Muscle of back (tissue), 13 donors: ENCODE data around the gene PLD3. TPM values are rescaled to one million over a fixed set of nuclear protein-coding genes. Genes with fewer than 3 reads are reported as not detected.

ENCODE experiments used
- DNase-seq, 3 donors: peaks; one replicate each; pipeline versions ENCODE4 v3.0.0 to v3.0.0-alpha.2; 2013
- long read RNA-seq, 9 donors: transcript quantifications; one replicate each; lab custom pipeline, GENCODE V29; 2026
- polyA plus RNA-seq, 10 donors: library from polyadenylated mRNA; unstranded; fragments of 120-200 nt; gene quantifications; one replicate each; pipeline ENCODE4 v1.2.1, GENCODE V29; 2013; ENCODE audit not compliant: insufficient read length in 10 of 10

Gene PLD3, protein sequence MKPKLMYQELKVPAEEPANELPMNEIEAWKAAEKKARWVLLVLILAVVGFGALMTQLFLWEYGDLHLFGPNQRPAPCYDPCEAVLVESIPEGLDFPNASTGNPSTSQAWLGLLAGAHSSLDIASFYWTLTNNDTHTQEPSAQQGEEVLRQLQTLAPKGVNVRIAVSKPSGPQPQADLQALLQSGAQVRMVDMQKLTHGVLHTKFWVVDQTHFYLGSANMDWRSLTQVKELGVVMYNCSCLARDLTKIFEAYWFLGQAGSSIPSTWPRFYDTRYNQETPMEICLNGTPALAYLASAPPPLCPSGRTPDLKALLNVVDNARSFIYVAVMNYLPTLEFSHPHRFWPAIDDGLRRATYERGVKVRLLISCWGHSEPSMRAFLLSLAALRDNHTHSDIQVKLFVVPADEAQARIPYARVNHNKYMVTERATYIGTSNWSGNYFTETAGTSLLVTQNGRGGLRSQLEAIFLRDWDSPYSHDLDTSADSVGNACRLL
- 100 to 1,000 TPM; 169 to 268 (median 209) TPM for polyA plus RNA-seq
- long read RNA-seq, donor 1, transcript PLD3-207 (13 exons, 2,140 nt), result major isoform, 9 of 67 reads
- long read RNA-seq, donor 1, transcript PLD3-213 (3 exons, 750 nt), result minor isoform, 6 of 67 reads
- long read RNA-seq, donor 1, partial matches to known transcripts, result 36 of 67 reads
- long read RNA-seq, donor 1, other reads (novel, unspliced or antisense), result 13 of 67 reads
- long read RNA-seq, donor 2, partial matches to known transcripts, result 14 of 29 reads
- long read RNA-seq, donor 2, other reads (novel, unspliced or antisense), result 5 of 29 reads
- long read RNA-seq, donor 3, result 0 reads
- long read RNA-seq, donor 4, transcript PLD3-207 (13 exons, 2,140 nt), result minor isoform, 5 of 39 reads
- long read RNA-seq, donor 4, transcript PLD3-213 (3 exons, 750 nt), result major isoform, 8 of 39 reads
- long read RNA-seq, donor 4, partial matches to known transcripts, result 17 of 39 reads
- long read RNA-seq, donor 4, other reads (novel, unspliced or antisense), result 6 of 39 reads
- long read RNA-seq, donor 5, transcript PLD3-207 (13 exons, 2,140 nt), result minor isoform, 7 of 184 reads
- long read RNA-seq, donor 5, transcript PLD3-213 (3 exons, 750 nt), result major isoform, 21 of 184 reads
- long read RNA-seq, donor 5, partial matches to known transcripts, result 137 of 184 reads
- long read RNA-seq, donor 5, other reads (novel, unspliced or antisense), result 11 of 184 reads
- long read RNA-seq, donor 6, transcript PLD3-213 (3 exons, 750 nt), result major isoform, 13 of 88 reads
- long read RNA-seq, donor 6, transcript PLD3-207 (13 exons, 2,140 nt), result minor isoform, 6 of 88 reads
- long read RNA-seq, donor 6, partial matches to known transcripts, result 62 of 88 reads
- long read RNA-seq, donor 6, other reads (novel, unspliced or antisense), result 6 of 88 reads
- long read RNA-seq, donor 7, transcript PLD3-213 (3 exons, 750 nt), result minor isoform, 7 of 49 reads
- long read RNA-seq, donor 7, transcript PLD3-207 (13 exons, 2,140 nt), result major isoform, 8 of 49 reads
- long read RNA-seq, donor 7, partial matches to known transcripts, result 27 of 49 reads
- long read RNA-seq, donor 7, other reads (novel, unspliced or antisense), result 7 of 49 reads
- long read RNA-seq, donor 8, transcript PLD3-207 (13 exons, 2,140 nt), result minor isoform, 6 of 63 reads
- long read RNA-seq, donor 8, transcript PLD3-213 (3 exons, 750 nt), result major isoform, 10 of 63 reads
- long read RNA-seq, donor 8, partial matches to known transcripts, result 44 of 63 reads
- long read RNA-seq, donor 8, other reads (novel, unspliced or antisense), result 0 of 63 reads
- long read RNA-seq, donor 9, partial matches to known transcripts, result 0 of 3 reads
- long read RNA-seq, donor 9, other reads (novel, unspliced or antisense), result 0 of 3 reads

DNA sequence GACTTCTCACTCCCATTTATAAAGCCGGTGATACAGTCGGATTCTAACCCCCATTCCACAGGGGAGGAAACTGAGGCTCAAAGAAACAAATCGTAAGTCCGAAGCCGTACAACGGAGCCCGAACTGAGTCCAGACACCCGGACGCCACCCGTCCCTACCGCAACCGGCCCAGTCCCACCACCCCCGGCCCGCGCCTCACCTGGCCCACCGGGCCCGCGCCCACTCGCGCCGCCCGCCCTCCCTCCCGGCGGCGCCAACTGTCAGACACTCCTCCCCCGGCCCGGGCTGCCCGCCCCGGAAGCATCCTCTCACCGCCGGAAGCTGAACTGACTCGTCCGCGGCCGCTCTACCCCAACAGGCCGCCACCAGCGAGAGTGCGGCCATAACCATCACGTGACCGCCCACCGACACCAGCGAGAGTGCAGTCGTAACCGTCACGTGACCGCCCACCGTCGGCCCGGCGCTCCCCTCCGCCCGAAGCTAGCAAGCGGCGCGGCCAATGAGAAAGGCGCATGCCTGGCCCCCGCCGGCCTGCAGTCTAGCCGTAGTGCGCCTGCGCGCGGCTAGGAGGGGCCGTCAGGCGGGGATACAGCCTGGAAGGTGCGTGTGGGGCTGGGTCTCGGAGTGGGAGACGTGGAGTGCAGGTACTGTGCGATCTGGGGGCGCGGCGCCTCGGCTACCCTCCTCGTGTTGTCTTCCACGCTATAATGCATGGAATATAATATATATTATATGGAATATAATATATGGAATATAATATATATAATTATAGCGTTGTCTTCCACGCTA lies at the start of gene PLD3, which contains the start of gene C19orf47:
Gene PLD3 (plus strand): TSS at position 571 of the 789 bp plus-strand sequence. CDS start 17,789 bp downstream, outside the sequence.
Gene C19orf47 (minus strand): TSS at position 273 of the 789 bp plus-strand sequence. CDS start 6,540 bp downstream, outside the sequence.
- peak; percentile 99 to 100 (median 99) for DNase-seq

DNA sequence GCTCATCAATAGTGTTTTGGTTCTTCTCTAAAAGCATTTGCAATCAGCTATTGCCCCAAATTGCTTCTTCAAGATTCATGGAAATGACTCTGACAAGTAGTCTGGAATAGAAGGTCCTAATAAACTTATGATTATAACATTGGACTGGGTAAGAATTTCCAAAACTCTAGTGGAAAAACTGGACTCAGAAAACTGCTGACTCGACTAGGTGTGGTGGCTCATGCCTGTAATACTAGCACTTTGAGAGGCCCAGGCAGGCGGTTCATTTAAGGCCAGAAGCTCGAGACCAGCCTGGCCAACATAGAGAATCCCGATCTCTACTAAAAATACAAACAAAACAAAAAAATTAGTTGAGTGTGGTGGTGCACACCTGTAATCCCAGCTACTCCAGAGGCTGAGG lies 47.8 kb upstream of the PLD3 start:
- no peak for DNase-seq

DNA sequence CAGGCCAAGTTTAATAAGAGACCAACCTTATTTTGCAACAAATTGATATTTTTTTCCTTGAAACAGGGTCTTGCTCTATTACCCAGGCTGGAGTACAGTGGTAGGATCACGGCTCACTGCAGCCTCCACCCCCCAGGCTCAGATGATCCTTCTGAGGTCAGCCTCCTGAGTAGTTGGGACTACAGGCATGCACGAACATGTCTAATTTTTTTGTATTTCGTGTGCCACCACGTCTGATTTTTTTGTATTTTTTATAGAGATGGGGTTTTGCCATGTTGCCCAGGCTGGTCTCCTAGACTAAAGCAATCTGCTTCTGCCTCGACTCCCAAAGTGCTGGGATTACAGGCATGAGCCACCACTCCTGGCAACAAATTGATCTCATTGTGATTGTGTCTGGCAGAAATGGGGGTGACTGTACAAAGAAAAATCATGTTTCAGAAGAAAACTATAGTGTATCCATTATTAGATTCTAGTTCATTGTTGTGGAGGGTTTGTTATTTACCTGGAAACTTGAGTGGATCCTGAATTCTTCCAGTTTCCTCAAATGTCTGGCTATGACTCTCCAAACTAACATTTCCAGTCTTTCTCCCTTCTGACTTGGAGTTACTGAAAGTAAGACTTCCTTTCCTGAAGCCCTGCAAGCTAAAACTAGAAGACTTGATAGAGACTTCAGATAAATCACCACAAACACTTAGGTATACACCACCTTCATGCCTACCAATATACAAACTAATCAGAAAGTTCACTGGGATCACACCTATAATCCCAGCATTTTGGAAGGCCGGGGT lies 46.1 kb upstream of the PLD3 start:
- DNase-seq, result no peak

DNA sequence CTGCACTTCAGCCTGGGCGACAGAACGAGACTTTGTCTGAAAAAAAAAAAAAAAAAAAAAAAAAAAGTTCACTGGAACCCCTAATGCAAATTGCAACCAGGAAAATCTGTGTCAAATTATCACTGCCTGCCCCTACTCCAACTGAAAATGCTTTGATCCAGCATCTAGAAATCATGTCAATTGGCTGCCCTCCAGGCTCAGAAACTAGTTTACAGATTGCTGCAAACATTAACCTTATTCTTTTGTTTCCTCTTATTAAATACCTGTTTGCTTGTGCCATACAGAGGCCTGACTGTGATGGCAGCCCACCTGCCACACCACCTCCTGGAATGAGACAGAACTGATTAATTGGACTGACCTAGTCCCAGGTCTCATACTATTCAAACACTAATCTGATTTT lies 44.7 kb upstream of the PLD3 start:
- no peak for DNase-seq

DNA sequence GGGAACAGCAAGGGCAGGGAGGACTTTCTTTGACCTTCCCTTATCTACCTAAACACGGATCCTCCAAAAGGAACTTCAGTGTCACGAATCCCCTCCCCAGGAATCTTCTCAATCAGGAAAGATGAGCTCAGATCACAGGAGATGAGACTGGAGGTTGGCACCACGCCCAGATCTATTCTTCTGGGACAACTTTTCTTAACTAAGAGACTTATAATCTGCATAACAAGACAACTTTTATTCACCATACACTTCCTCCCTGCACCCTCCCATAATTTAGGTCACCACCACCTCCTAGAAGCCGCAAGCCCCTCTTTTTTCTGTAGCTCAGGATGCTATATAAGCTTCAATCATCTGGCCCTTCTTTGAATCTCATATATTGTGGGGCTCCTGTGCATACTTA lies 44.2 kb upstream of the PLD3 start:
- peak in 1 of 3 donors; percentile 41 for DNase-seq

DNA sequence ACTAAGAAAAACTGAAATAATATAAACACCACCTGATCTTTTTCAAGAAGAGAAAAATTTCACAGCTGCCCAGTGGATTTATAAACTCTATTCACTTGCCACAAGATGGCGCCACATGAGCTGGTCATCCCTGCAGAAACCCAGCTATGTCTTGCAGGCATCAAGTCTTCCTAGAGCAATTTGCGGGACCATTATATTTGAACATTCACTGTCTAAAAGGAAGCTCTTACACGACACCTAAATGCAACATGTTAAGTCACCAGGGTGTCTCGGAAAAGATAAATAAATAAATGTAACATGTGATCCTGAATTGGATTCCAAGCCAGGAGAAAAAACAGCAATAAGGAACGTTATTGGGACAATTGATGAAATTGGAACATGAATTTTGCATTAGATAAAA lies 43.1 kb upstream of the PLD3 start:
- peak; percentile 82 to 92 (median 88) for DNase-seq

DNA sequence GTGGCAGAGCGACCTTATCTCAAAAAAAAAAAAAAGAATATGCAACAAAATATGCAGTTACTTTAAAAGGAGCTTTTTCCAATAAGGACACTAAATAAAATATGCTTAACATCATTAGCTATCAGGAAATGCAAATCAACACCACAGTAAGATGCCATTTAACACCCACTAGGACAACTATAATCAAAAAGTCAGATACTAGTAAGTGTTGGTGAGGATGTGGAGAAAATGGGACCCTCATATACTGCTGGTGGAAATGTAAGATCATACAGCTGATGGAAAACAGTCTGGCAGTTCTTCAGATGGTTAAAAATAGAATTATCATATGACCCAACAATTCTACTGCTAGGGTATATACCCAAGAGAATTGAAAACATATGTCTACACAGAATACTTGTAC lies 38.8 kb upstream of the PLD3 start:
- no peak for DNase-seq

DNA sequence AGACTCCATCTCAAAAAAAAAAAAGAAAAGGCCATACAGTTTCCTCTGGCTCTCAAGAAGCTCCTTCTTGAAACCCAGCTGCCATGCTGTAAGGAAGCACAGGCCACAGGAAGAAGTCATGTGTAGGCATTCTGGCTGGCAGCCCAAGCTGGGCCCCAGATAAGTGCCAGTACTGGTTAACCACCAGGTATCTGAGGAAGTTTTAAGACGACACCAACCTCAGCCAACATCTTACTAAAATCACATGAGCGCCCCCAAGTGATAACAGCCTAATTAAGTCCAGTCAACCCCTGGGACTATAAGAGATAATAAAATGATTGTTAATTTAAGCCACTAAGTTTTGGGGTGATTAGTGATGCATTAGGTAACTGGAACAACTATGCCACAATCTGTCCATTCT lies 36.0 kb upstream of the PLD3 start:
- no peak for DNase-seq

DNA sequence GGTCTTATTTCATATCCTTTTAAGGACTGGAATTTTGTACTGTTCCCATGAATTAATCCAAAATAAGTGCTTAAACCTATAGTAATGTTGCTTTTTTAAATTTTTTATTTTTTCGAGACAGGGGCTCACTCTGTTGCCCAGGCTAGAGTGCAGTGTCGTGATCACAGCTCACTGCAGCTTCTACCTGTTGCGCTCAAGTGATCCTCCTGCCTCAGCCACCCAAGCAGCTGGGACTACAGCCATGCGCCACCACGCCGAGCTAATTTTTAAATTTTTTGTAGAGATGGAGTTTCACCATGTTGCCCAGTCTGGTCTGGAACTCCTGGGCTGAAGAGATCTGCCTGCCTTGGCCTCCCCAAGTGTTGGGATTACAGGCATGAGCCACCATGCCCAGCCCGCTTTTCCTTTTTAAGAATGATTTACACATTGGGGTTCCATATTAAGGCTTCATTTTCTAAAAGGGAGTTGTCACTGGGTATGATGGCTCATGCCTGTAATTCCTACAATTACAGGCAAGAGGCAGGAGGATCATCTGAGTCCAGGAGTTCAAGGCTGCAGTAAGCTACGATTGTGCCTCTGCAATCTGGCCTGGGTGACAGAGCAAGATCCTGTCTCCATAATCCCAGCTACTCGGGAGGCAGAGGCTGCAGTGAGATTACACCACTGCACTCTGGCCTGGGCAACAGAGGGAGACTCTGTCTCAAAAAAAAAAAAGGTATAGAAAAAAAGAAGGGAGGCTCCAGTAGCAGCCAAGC lies 35.1 kb upstream of the PLD3 start:
- no peak for DNase-seq

DNA sequence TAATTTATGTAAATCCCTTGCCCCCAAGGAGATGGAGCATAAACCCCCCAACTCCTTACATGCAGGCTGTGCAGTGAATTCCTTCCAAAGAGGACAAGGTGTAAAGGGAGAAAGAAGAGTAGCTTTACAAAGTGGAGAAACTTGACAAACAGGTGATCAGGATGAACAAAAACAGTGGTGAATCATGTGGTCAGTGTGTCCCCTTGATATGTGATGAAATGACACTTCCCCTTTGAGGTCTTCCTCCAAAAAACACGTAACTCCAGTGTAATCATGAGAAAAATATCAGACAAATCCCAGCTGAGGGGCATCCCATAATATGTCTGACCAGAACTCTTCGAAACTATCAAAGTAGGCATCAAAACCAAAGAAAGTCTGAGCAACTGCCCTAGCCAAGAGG lies 33.8 kb upstream of the PLD3 start:
- no peak for DNase-seq

DNA sequence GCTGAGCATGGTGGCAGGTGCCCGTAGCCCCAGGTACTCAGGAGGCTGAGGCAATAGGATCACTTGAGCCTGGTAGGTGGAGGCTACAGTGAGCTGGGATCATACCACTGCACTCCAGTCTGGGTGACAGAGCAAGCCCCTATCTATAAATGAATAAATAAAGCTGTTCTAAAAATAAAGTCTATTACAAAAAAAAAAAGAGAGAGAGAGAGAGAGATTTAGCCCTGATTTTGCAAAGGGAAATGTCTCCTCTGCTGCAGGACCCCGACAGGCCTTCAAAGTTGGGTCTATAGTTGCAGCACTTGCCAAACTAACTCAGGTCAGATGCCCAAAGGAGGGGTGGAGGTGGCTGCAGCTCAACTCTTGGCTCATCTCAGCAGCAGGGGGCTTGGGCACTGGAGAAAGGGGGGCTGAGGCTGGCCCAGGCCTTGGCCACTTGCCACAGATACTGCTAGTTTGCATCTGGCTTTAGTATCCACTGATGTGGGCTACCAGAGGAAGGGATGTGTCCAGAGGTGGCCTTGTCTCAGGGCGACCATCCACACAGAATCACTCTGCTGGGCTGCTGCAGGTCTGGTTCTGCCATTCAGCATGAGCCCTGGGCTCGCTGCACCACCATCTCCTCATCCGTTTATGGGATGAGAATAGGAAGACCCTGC lies 32.6 kb upstream of the PLD3 start:
- no peak for DNase-seq

DNA sequence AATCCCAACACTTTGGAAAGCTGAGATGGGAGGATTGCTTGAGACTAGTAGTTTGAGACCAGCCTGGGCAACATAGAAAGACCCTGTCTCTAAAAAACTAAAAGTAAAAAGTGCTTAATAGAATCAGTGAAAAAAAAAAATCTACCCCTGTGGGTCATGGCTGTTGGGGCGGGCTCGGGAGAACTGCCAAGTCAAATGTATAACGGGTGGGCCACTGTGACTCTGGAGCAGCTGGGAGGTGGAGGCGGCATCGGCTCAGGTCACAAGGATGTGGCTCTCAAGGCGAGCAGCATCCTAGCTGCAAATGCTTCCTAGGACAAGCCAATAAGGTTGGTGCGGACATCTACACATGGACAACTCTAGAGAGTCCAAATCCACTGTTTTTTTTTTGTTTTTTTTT lies 31.2 kb upstream of the PLD3 start:
- no peak for DNase-seq

DNA sequence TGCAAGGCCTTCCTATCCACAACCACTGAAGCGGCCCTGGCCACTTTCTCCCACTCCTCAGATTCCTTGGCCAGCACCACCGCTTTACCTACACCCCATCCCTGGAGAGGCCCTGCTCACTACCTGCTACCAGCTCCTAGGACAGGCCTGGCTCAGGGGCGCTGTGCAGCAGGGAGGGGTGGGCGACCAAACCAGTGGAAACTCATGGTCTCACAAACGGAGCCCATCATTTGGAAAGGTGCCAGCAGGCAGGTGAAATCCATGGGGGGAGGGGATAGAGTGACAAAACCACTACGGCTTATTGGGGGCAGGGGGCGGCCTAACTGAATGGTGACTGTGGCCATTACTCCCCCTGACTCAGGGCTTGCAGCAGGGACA lies 27.9 kb upstream of the PLD3 start:
- no peak for DNase-seq

DNA sequence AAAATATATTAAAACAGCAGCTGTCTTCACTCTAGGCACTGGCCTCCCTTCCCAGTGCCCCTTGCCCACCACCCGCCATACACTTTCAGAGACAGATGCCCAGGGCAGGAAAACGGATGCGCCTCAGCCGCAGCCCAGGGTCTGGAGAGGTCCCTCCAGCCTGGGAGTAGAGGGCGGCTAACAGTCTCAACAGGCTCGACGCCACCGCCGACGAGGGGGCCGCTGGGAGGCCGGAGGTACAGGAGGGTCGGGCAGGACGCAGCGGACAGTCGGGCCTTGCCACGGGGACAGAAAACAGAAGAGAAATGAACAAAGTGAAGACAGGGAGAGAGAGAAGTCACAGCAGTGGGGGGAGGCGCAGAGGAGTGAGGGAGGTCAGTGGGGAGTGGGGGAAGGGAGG lies 27.4 kb upstream of the PLD3 start:
- no peak for DNase-seq

DNA sequence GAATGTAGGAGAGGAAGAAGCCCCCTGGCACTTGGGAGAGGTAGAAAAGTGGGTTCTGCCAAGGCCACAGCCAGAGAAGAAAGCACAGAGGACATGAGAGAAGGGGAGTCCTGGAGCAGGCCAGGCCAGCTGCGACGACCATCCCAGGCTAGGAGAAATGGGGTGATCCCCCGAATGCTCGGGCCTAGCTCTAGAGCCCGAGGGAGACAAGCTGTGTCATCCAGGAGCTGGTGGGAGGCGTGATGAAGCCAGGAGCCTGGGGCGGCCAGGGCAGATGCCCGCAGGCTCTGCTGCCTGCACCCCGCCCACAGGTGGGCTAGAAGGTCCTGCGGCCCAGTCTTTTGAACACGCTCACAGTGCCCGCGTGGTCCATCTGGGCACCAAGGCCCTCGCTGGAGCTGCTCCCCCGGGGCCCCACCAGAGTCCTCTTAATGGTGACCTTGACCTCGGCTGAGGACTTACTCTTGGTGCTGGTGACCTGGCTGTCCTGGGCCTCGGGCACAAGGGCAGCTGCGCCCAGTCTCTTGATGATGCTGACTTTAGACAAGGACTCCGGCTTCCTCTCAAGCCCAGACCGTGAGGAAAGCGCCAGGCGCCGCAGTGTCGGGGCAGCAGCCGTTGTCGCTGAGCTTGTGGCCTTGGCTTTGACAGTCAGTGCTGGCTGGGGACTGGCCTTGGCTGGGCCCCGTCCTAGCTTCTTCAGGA lies 26.8 kb upstream of the PLD3 start:
- no peak for DNase-seq

DNA sequence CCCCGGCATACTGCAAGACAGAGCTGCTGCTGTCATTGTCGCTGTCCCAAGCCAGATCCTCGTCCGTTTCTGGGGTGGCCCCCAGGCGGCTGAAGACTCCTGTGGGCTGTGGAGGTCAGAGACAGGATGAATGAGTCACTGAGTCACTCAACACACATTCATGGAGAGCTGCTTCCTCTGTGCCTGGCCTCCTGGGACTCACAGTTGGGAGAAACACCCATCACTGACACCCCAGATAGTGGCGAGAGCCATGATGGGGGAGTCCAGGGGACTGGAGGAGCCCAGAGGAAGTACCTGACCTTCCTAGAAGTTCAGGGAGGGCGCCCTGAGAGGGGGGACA lies 26.3 kb upstream of the PLD3 start:
- DNase-seq, result no peak
